Keratinocyte (primary cell): ENCODE results near the gene SPON1. TPM values are rescaled to one million over a fixed set of nuclear protein-coding genes. Genes with fewer than 3 reads are reported as not detected.
"Not testable (repeated sequence)": the region's sequence is repeated elsewhere in the genome, so short reads cannot be mapped to it uniquely, and the experiment has no call there.

Source experiments
- DNase-seq: peaks from one replicate; pipeline ENCODE4 v3.0.0-alpha.2; 2011; ENCODE audit warnings: low read depth, missing footprints, low spot score
- FAIRE-seq: peaks from 2 replicates; lab custom pipeline; 2011; peaks lifted over from hg19 to GRCh38; lab: Jason Lieb, UNC
- H2AFZ ChIP-seq: 2 replicates; pipeline ENCODE4 v1.6.0; 2012; ENCODE audit warnings: low read length, control low read depth, inconsistent platforms; ENCODE audit not compliant: control insufficient read depth
- H3K27ac ChIP-seq: 2 replicates; pipeline ENCODE4 v1.5.1; 2011; ENCODE audit warnings: low read length; ENCODE audit not compliant: control insufficient read depth, insufficient read depth
- H3K27me3 ChIP-seq: 3 replicates; pipeline ENCODE4 v1.6.0; 2011; ENCODE audit warnings: low read length; ENCODE audit not compliant: control insufficient read depth, insufficient read depth; ENCODE audit errors: extremely low read depth
- H3K36me3 ChIP-seq, 2 experiments: 2 replicates in 1 of 2; 3 replicates in 1 of 2; pipeline ENCODE4 v1.5.1; 2011; ENCODE audit warnings: low read length in 2 of 2, mild to moderate bottlenecking in 1 of 2; ENCODE audit not compliant: control insufficient read depth in 2 of 2, insufficient read depth in 2 of 2; ENCODE audit errors: extremely low read depth in 1 of 2
- H3K4me1 ChIP-seq: 3 replicates; pipeline ENCODE4 v1.5.1; 2011; ENCODE audit warnings: low read length; ENCODE audit not compliant: control insufficient read depth, insufficient read depth; ENCODE audit errors: extremely low read depth
- H3K4me2 ChIP-seq: 3 replicates; pipeline ENCODE4 v1.6.0; 2011; ENCODE audit warnings: low read depth, low read length; ENCODE audit not compliant: control insufficient read depth, insufficient read depth; ENCODE audit errors: extremely low read depth
- H3K4me3 ChIP-seq, 3 experiments: fragments of 200-600 bp in 1 of 3; sonication (generic) in 1 of 3; 2 replicates in 2 of 3; 3 replicates in 1 of 3; pipeline ENCODE4 v1.5.1; 2011 to 2016; ENCODE audit warnings: low read length in 3 of 3, mild to moderate bottlenecking in 3 of 3, control low read depth in 2 of 3, inconsistent platforms in 1 of 3, low read depth in 1 of 3, mixed read lengths in 1 of 3, mixed run types in 1 of 3, moderate library complexity in 1 of 3; ENCODE audit not compliant: control insufficient read depth in 2 of 3, insufficient read depth in 2 of 3; ENCODE audit errors: extremely low read depth in 1 of 3
- H3K79me2 ChIP-seq: 2 replicates; pipeline ENCODE4 v1.6.0; 2012; ENCODE audit warnings: low read length; ENCODE audit not compliant: control insufficient read depth, insufficient read depth
- H3K9ac ChIP-seq: 3 replicates; pipeline ENCODE4 v1.6.0; 2011; ENCODE audit warnings: low read length; ENCODE audit not compliant: control insufficient read depth, insufficient read depth; ENCODE audit errors: extremely low read depth
- H3K9me1 ChIP-seq: 3 replicates; pipeline ENCODE4 v1.6.0; 2011; ENCODE audit warnings: low read length; ENCODE audit not compliant: control insufficient read depth, insufficient read depth; ENCODE audit errors: extremely low read depth
- H3K9me3 ChIP-seq: 2 replicates; pipeline ENCODE4 v1.5.1; 2012; ENCODE audit warnings: low read depth, low read length; ENCODE audit not compliant: control insufficient read depth
- H4K20me1 ChIP-seq: 3 replicates; pipeline ENCODE4 v1.6.0; 2011; ENCODE audit warnings: low read length; ENCODE audit not compliant: control insufficient read depth, insufficient read depth; ENCODE audit errors: extremely low read depth
- EZH2 ChIP-seq: IDR thresholded peaks from one replicate; pipeline ENCODE4 v1.6.1; 2012; ENCODE audit warnings: inconsistent platforms, mild to moderate bottlenecking, low read length, moderate library complexity
- dilution Hi-C: fragments of 300-500 bp; cut with MboI; formaldehyde crosslinking; loops from one replicate; pipeline ENCODE4 v1.7.0; 2020; ENCODE audit warnings: low sequenced_read_pairs; ENCODE audit not compliant: extremely low pct_ligation_motif_present
- polyA plus RNA-seq, 5 experiments: library from polyadenylated mRNA; depleted of rRNA in 3 of 5; stranded (reverse) in 3 of 5; stranded (forward) in 1 of 5; unstranded in 1 of 5; fragments of >200 nt; gene quantifications; 1 replicate in 1 of 5; 2 replicates in 3 of 5; 3 replicates in 1 of 5; pipeline versions ENCODE4 v1.2.1 to v1.2.3, GENCODE V29; 2011 to 2012; ENCODE audit warnings: missing spikeins in 2 of 5, low read depth in 1 of 5, low replicate concordance in 1 of 5
- TF ChIP-seq, protein P1 (sequence below), 3 experiments: IDR thresholded peaks in 1 of 3; conservative IDR thresholded peaks in 1 of 3; optimal IDR thresholded peaks in 1 of 3; 2 replicates in 2 of 3; 3 replicates in 1 of 3; pipeline versions ENCODE3 to v1.5.1; 2011; ENCODE audit warnings: low read length in 3 of 3, mild to moderate bottlenecking in 3 of 3, moderate library complexity in 2 of 3, control low read depth in 1 of 3, inconsistent platforms in 1 of 3; ENCODE audit not compliant: insufficient read depth in 2 of 3; ENCODE audit errors: extremely low read depth in 1 of 3

Gene SPON1
- polyA plus RNA-seq, 1 donor (not counting 4 experiments of a cell fraction or from before 2014, with no cell fraction given) = not detected

- no peaks in the 10 kb centered on the region for H3K79me2 ChIP-seq
- H3K4me1 ChIP-seq = no peaks in the 10 kb centered on the region
- no peak overlapping the region for H3K4me2 ChIP-seq
- H3K9me3 ChIP-seq = no peaks in the 10 kb centered on the region
- dilution Hi-C loops = no loop called here
- FAIRE-seq (no peak), DNase-seq (no peak)
- H4K20me1 ChIP-seq = no peaks in the 10 kb centered on the region
- no peak overlapping the region for H3K27ac ChIP-seq
- H3K36me3 ChIP-seq = no peaks in the 10 kb centered on the region
- H3K9ac ChIP-seq = no peak overlapping the region
- H3K9me1 ChIP-seq = no peaks in the 10 kb centered on the region
- H2AFZ ChIP-seq = no peak overlapping the region
- H3K27me3 ChIP-seq = no peaks in the 10 kb centered on the region
- TF ChIP-seq, protein P1, sequence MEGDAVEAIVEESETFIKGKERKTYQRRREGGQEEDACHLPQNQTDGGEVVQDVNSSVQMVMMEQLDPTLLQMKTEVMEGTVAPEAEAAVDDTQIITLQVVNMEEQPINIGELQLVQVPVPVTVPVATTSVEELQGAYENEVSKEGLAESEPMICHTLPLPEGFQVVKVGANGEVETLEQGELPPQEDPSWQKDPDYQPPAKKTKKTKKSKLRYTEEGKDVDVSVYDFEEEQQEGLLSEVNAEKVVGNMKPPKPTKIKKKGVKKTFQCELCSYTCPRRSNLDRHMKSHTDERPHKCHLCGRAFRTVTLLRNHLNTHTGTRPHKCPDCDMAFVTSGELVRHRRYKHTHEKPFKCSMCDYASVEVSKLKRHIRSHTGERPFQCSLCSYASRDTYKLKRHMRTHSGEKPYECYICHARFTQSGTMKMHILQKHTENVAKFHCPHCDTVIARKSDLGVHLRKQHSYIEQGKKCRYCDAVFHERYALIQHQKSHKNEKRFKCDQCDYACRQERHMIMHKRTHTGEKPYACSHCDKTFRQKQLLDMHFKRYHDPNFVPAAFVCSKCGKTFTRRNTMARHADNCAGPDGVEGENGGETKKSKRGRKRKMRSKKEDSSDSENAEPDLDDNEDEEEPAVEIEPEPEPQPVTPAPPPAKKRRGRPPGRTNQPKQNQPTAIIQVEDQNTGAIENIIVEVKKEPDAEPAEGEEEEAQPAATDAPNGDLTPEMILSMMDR (optimal IDR thresholded peaks at IDR 0.05 in 1 of 3, IDR thresholded peaks at IDR 0.05 in 1 of 3, conservative IDR thresholded peaks at IDR 0.05 in 1 of 3; ENCODE audit: extremely low read depth in 1 of 3, insufficient read depth in 2 of 3, low read length in 3 of 3) = no peak
- no peak for TF ChIP-seq EZH2
- H3K4me3 ChIP-seq = no peak overlapping the region
Observed at GRCh38 chr11:13984616-13985450, 22.3 kb downstream of the SPON1 start.

DNA sequence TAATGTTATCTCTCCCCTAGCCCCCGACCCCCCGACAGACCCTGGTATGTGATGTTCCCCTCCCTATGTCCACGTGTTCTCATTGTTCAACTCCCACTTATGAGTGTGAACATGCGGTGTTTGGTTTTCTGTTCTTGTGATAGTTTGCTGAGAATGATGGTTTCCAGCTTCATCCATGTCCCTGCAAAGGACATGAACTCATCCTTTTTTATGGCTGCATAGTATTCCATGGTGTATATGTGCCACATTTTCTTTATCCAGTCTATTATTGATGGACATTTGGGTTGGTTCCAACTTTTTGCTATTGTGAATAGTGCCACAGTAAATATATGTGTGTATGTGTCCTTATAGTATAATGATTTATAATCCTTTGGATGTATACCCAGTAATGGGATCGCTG lies 24.2 kb downstream of the SPON1 start:
- H3K9ac ChIP-seq, H4K20me1 ChIP-seq, H3K4me1 ChIP-seq, DNase-seq, H3K36me3 ChIP-seq, H3K4me2 ChIP-seq, H2AFZ ChIP-seq, FAIRE-seq, H3K79me2 ChIP-seq, H3K9me3 ChIP-seq, H3K4me3 ChIP-seq, H3K9me1 ChIP-seq, H3K27me3 ChIP-seq, H3K27ac ChIP-seq, dilution Hi-C loops: not testable (repeated sequence)

DNA sequence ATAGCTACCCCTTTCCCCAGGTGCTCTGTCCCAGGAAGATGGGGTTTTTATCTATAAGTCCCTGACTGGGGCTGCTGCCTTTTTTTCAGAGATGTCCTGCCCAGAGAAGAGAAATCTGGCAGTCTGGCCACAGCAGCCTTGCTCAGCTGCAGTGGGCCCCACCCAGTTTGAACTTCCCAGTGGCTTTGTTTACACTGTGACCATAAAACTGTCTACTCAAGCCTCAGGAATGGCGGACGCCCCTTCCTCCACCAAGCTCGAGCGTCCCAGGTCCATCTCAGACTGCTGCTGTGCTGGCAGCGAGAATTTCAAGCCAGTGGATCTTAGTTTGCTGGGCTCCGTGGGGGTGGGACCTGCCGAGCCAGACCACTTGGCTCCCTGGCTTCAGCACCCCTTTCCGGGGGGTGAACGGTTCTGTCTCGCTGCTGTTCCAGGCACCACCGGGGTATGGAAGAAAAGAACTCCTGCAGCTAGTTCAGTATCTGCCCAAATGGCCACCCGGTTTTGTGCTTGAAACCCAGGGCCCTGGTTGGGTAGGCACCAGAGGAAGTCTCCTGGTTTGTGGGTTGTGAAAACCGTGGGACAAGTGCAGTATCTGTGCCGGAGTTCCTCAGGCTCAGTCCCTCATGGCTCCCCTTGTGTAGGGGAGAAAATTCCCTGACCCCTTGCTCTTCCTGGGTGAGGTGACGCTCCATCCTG lies 29.8 kb downstream of the SPON1 start:
- DNase-seq, H2AFZ ChIP-seq, dilution Hi-C loops: not testable (repeated sequence)

More for the DNA sequence above, 29.8 kb downstream of the SPON1 start:
- not testable (repeated sequence) for FAIRE-seq, H3K4me3 ChIP-seq, H3K4me1 ChIP-seq, H3K9me3 ChIP-seq, H3K9ac ChIP-seq, H3K27me3 ChIP-seq, H3K4me2 ChIP-seq, H3K9me1 ChIP-seq, H3K36me3 ChIP-seq, H4K20me1 ChIP-seq, H3K79me2 ChIP-seq, H3K27ac ChIP-seq
